Stimulated activated CD8-positive, alpha-beta memory T cell treated with anti-CD3 and anti-CD28 coated beads, Interleukin-2, amount 100 ng/mL, for 48 hours (primary cell): ENCODE measurements around the gene PLEK2.
"Not testable (repeated sequence)": the region's sequence is repeated elsewhere in the genome, so short reads cannot be mapped to it uniquely, and the experiment has no call there.

Experiments used
- DNase-seq, 2 donors: peaks; one replicate each; pipeline ENCODE4 v3.0.0-alpha.2; 2020; ENCODE audit warnings: low read depth in 2 of 2

The PLEK2 gene

GRCh38 chr14:67428501-67429031 lies 16.6 kb upstream of the PLEK2 start:
- no peak for DNase-seq

DNA sequence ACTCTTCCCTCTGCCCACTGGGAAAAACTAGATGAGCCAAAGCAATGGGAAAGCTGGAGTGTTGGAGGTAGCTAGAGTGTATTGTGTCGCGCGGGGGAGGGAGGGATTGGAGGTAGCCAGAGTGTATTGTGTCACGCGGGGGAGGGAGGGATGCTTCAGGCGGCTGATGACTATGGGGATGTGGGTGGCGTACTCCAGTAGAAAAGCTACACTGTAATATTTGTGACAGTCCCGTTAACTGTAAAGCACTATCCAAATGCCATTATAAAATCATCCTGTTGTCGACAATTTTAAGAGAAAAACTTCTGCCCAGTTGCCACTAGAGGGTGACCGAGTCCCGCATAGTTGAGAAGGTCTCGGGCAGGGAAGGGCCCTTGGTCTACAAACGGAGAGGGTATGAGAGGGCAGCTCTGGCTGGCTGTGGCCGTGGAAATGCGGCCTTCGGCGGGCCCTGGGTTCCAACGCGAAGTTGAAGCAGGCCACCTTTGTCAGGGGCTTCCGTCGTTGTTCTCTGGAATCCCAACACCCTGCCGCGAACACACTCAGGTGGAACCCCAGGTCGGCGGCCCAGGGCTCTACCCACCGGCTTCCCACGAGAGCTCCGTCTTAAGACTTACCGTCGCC lies 15.1 kb upstream of the PLEK2 start:
- DNase-seq, result peak; percentile 48 to 49

DNA sequence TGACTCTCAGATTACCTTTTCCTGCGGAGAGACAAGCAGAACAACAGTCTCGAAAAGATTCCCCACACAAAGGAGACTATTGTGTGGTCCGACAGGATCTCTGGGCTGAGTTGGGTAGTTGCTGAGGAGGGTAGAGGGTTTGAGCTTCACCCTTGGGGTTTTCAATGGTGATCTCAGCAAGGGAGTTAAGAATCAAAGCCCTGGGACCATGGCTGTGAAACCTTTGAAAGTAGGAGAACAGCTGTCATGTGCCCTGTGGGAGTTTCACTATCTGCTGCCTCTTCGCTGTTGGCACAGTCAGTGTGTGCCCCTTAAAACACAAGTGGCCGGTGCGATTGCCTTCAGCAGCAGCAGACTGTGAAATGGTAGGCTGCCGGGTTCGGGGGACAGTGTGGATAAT lies 14.2 kb upstream of the PLEK2 start:
- no peak for DNase-seq

- DNase-seq, result no peak
Measured at GRCh38 chr14:67425608-67426007, 13.6 kb upstream of the PLEK2 start.

GRCh38 chr14:67424539-67424938 lies 12.6 kb upstream of the PLEK2 start:
- DNase-seq, result no peak

DNA sequence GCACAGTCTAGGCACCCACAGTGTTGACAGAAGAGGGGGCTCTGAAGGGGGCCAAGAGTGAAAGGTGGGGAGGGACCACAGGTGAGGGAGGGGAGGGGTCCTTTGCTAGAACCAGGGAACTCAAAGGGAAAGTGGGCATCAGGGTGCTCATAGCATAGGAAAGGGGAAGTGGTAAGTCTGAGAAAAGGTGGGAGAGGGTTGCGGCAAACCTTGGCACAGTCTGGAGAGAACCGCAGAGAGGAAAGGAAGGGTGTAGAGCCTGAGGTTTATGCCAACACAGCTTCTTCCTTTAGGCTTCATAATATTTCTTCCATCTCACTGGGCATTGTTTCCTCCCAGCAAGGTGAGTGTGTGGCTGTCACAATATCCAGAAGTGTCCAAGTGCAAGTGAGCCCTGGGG lies 11.5 kb upstream of the PLEK2 start:
- DNase-seq, result no peak

DNA sequence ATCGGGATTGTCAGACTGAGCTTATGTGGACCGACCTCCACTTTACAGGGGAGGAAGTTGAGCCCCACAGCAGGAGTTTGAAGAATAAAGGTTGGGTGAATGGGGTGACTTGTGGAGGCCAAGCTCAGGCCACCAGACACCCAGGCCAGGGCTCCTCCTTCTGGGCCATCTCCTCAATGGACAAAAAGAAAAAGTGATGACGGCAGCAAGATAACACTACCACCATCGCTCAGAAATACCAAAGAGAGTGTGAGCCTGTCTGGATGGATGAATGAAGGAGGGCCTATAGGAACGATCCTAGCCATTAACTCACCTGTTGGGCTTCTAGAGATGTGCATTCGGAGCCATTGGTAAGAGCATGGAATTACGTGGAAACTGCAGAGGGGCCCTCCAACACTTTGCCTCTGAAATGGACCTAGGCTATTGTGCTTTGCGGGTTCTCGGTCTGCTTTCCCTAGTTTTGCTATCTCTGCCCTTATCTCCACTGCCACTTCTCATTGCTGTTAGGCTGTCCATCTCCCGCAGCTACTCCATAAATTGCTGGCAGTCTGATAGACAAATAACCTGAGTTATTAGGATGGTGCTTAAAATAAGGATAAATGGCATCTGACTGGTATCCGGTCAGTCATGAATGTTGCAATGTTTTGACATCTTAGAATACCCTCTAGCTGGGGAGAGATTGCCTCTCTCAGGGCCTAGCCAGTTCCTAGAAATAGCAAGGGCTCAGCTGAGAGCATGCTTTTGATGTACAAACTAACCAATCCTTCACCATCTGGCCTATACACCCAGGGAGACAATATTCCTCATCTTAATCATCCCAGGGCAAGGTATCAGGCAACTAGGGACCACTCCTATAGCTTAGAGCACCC lies 9.6 kb upstream of the PLEK2 start:
- DNase-seq, result no peak

GRCh38 chr14:67420102-67420739 lies 8.3 kb upstream of the PLEK2 start:
- DNase-seq, result peak; percentile 31 to 37

DNA sequence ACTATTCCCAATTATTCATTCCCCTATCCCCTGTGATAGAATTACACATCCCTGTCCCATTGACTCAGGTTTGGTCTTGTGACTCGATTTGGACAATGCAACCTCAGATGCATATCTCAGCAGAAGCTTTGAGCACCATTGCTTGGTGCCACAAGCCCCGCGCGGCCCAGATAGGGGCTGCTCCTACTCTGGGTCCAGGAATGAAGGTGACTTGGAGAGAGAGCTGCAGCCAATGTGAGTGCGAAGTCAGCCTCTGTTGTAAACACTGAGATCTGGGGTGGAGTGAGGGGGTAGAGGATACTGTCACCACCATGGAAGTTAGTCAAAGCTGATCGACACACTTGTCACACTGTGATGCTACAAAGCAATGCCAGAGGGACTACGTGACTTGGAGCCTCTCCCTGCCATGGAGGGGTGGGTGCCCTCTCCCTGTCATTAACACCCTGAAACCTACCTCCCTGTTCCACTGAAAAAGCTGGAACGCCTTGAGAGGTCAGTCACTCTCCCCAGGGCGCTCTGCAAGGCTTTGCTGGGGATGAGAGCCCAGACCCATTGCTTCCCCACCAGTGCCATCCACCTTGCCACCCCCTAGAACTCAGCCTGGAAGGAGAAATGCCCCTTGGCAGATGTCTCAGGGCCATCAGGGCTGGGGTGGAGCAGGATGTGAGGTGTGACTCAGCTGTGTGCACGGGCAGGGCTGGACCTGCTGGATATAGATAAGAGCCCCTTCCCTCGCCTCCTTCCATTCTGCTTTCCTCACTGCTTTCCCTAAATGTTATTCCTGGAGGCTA lies 6.6 kb upstream of the PLEK2 start:
- DNase-seq, result no peak

DNA sequence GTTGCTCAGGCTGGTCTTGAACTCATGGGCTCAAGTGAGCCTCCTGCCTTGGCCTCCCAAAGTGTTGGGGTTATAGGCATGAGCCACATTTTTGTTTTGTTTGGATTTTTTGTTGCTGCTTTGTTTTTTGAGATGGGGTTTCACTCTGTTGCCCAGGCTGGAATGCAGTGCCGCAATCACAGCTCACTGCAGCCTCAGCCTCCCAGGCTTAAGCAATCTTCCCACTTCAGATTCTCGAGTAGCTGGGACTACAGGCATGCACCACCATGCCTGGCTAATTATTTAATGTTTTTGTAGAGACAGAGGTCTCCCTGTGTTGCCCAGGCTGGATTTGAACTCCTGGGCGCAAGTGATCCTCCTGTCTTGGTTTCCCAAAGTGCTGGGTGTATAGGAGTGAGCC lies 5.7 kb upstream of the PLEK2 start:
- no peak for DNase-seq

GRCh38 chr14:67416810-67417209 lies 4.8 kb upstream of the PLEK2 start:
- DNase-seq, result no peak

- no peak for DNase-seq
Measured at GRCh38 chr14:67416085-67416484, 4.1 kb upstream of the PLEK2 start.

DNA sequence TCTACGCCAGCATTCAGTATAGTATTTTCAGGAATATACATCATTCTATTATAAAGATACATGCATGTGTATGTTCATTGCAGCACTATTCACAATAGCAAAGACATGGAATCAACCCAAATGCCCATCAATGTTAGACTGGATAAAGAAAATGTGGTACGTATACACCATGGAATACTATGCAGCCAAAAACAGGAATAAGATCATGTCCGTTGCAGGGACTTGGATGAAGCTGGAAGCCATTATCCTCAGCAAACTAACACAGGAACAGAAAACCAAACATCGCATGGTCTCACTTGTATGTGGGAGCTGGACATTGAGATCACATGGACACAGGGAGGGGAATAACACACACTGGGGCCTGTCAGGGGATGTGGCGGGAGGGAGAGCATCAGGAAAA lies 3.6 kb upstream of the PLEK2 start:
- not testable (repeated sequence) for DNase-seq

DNA sequence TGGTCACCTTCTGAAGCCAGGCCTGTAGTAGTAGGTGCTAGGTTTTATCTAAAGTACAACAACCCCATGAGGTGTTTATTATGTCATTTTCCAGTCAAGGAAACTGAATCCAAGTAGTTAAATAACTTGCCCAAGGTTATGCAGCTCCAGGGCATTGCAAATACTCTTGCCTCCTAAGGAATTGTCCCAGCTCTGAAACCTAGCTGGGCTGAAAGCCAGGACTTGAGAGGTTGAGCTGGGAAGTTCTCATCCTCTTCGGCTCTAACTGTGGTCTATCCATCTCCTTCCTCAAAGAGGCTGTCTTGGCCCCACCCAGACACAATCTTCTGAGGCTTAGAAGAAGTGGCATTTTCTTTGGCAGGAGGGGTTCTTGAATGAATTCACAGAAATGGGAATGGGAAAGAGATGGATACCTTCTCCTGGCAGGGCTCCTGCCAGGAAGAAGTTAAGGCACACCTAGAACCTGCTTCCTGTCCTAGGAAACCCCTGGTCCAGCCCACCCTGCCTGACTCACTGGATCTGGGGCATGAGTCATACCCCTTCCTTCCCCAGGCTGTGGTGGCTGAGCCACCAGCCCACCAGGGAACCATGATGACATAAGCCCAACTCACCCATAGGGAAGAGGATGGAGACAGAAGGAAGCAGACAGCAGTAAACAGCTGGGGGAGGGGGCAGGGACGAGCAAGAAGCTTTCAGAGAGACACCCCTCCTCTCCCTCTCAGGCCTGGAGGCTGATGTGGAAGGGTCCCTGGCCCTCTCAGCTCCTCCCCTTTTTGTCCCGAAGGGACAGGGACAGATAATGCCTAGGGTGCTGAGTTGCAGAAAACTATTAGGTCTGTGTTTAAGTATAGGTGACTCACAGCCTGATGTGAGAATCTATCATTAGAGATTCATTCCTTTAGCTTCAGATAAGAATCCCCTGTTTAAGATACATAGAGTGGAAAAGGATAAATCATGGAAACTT lies 2.1 kb upstream of the PLEK2 start:
- DNase-seq, result peak; percentile 19 to 34

DNA sequence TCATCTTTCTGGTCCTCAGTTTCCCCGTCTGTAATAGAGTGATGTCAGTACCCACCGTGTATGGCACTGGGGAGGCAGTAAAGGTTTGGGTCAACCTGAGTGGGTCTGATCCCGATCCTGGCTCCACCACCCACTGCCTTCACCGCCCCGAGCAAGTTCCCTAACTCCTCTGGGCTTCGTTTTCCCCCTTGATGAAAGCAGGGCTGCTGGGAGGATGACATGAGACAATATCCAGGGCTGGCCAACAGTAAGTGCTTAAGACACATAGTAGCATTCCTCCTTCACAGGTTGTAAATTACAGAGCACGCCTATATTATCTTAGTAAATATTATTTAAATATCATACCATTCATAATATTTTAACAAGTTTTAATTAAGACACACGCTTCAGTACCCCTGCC lies 595 bp downstream of the PLEK2 start:
- no peak for DNase-seq

GRCh38 chr14:67410313-67410712 lies 1.7 kb downstream of the PLEK2 start:
- no peak for DNase-seq

DNA sequence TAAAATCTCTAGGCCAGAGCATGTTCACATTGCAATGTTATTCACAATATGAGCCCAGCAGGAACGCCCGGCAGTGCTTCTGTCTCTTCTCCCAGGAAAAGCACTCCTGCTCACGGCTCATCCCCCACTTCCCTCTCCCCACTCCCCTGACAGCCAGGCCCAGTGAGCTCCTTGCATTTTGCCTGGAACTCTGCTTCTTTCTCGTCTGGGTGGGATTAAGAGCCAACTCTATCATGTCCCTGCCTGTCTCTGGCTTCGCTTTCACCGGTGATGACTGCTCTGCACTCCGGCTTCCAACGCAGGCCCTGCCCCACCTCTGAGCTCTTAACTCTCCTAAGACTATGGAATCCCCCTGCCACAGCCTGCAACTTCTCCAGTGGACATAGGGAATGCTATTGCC lies 2.5 kb downstream of the PLEK2 start:
- DNase-seq, result no peak

DNA sequence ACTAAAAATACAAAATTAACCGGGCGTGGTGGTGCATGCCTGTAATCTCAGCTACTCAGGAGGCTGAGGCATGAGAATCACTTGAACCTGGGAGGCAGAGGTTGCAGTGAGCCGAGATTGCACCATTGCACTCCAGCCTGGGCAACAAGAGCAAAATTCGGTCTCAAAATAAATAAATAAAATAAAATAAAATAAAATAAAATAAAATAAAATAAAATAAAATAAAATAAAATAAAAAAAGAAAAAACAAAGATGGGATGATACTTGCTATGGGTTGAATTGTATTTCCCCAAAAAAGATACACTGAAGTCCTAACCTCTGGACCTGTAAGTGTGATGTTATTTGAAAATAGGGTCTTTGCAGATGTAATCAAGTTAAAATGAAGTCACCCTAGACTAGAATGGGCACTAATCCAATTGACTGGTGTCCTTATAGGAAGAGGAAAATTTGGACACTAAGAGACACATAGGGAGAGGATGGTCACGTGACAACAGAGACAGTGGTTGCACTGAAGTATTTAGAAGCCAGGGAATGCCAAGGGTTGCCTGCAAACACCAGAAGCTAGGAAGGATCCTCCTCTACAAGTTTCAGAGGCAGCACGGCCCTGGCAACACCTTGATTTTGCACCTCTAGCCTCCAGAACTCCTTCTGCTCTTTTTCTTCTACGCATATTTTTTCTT lies 3.7 kb downstream of the PLEK2 start:
- DNase-seq, result not testable (repeated sequence)

GRCh38 chr14:67405771-67406170 lies 6.2 kb downstream of the PLEK2 start:
- no peak for DNase-seq

DNA sequence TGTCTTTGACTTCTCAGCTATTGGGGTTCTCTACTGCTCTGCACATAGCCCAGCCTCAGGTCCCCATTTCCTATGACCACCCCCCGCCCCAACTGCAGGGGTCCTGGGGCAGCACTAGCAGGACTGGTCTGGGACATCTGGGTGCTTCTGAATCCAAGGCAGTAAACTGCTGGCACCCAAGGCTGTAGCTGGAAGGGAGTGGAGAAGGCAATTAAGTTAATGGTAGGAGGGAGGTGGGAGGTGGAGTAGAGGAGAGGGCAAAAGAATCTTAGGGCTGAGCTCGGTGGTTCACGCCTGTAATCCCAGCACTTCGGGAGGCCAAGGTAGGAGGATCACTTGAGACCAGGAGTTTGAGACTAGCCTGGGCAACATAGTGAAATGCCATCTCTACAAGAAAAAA lies 11.5 kb downstream of the PLEK2 start:
- DNase-seq, result no peak
